Spleen (tissue), 7 donors: ENCODE data around the gene SMOC1.

Source experiments
- POLR2A ChIP-seq, 3 donors: fragments of 450-650 bp; IDR thresholded peaks; one replicate each; pipeline ENCODE4 v1.5.1; 2017; ENCODE audit warnings: antibody characterized with exemption in 3 of 3, mild to moderate bottlenecking in 1 of 3
- POLR2AphosphoS5 ChIP-seq, 3 donors: sonication (generic); formaldehyde crosslinking; IDR thresholded peaks; one replicate each; pipeline ENCODE4 v1.5.1; 2017; ENCODE audit warnings: antibody characterized with exemption in 3 of 3
- TF ChIP-seq, protein P1 (sequence below), 11 experiments: fragments of 200-600 bp in 7 of 11; fragments of 450-650 bp in 4 of 11; sonication (generic) in 4 of 11; IDR thresholded peaks in 8 of 11; conservative IDR thresholded peaks in 3 of 11; 1 replicate in 7 of 11; 2 replicates in 4 of 11; pipeline versions ENCODE4 v1.4.0 to v1.8.0; 2016 to 2021; ENCODE audit warnings: antibody characterized with exemption in 11 of 11, inconsistent platforms in 4 of 11, mild to moderate bottlenecking in 1 of 11
- donor health status: DM: no; HTN: no; CAD: no; lungs with moderate emphysema.
- donor health status: DM: no; HTN: no; CAD: no.
- donor health status: DM: no; HTN: no; CAD: no.

DNA sequence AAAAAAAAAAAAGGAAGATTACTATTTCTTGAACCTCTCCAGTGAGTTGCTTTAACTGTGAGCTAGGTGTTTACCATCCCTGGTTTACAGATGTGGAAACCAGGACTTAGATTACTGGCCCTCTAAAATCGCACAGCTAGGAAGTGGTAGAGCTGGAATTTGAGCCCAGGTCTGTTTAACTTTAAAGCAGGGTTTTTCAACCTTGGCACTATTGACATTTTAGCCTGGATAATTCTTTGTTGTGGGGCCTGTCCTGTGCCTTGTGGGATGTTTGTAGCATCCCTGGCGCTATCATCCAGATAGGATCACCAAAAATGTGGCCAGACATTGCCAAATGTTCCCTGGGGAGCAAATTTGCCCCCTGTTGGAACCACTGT, 28.5 kb upstream of the SMOC1 start:
- TF ChIP-seq, protein P1, sequence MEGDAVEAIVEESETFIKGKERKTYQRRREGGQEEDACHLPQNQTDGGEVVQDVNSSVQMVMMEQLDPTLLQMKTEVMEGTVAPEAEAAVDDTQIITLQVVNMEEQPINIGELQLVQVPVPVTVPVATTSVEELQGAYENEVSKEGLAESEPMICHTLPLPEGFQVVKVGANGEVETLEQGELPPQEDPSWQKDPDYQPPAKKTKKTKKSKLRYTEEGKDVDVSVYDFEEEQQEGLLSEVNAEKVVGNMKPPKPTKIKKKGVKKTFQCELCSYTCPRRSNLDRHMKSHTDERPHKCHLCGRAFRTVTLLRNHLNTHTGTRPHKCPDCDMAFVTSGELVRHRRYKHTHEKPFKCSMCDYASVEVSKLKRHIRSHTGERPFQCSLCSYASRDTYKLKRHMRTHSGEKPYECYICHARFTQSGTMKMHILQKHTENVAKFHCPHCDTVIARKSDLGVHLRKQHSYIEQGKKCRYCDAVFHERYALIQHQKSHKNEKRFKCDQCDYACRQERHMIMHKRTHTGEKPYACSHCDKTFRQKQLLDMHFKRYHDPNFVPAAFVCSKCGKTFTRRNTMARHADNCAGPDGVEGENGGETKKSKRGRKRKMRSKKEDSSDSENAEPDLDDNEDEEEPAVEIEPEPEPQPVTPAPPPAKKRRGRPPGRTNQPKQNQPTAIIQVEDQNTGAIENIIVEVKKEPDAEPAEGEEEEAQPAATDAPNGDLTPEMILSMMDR (IDR thresholded peaks at IDR 0.05 in 8 of 11, conservative IDR thresholded peaks at IDR 0.05 in 3 of 11) = no peak
- no peak for TF ChIP-seq POLR2AphosphoS5 (IDR thresholded peaks at IDR 0.05)
- no peak for TF ChIP-seq POLR2A (IDR thresholded peaks at IDR 0.05)
